HepG2 (cell line): ENCODE results near the gene SKI. TPM values are rescaled to one million over a fixed set of nuclear protein-coding genes. Genes with fewer than 3 reads are reported as not detected.

ENCODE experiments used
- ATAC-seq: fragments of 200-7000 bp; cut with Tn5 transposase; 3 replicates; pipeline ENCODE4 v1.9.1; 2020; ENCODE audit warnings: mild to moderate bottlenecking, moderate library complexity
- BruUV-seq: library from RNA; stranded (reverse); fragments of 400-500 nt; replicated peaks from 2 replicates; lab custom pipeline; 2021; lab: Mats Ljungman, UMichigan
- CTCF ChIA-PET: fragments of 300-600 bp; formaldehyde crosslinking; extraction: SDS; loops from one replicate; lab custom pipeline; 2021; ENCODE audit warnings: low total read pairs, inconsistent platforms, low intra/inter-chr PET ratio; lab: Yijun Ruan, JAX
- POLR2A ChIA-PET: fragments of 350-600 bp; sonication (Branson Sonifier 250); formaldehyde crosslinking; loops from one replicate; lab custom pipeline; 2020; ENCODE audit warnings: antibody characterized with exemption, inconsistent platforms; lab: Yijun Ruan, JAX
- DNase-seq: peaks from one replicate; pipeline ENCODE4 v3.0.0-alpha.2; 2015; ENCODE audit warnings: low spot score
- FAIRE-seq: peaks from 3 replicates; lab custom pipeline; 2011; peaks lifted over from hg19 to GRCh38; lab: Jason Lieb, UNC
- H2AFZ ChIP-seq: one replicate; pipeline ENCODE4 v1.6.1; 2011; ENCODE audit warnings: low read length, inconsistent platforms
- H3K27ac ChIP-seq: fragments of 300-600 bp; 3 replicates; pipeline ENCODE4 v1.8.0; 2011; ENCODE audit warnings: mixed run types, mild to moderate bottlenecking, mixed read lengths, low read length, inconsistent platforms; ENCODE audit not compliant: insufficient read depth; ENCODE audit errors: extremely low read length
- H3K27me3 ChIP-seq, 2 experiments: fragments of 200-600 bp in 1 of 2; 2 replicates in 1 of 2; 3 replicates in 1 of 2; pipeline versions ENCODE4 v1.6.0 to v1.8.0; 2011; ENCODE audit warnings: low read length in 2 of 2, mild to moderate bottlenecking in 2 of 2, moderate library complexity in 2 of 2, inconsistent platforms in 1 of 2; ENCODE audit not compliant: insufficient read depth in 2 of 2, control insufficient read depth in 1 of 2
- H3K36me3 ChIP-seq, 2 experiments: fragments of 200-600 bp in 1 of 2; replicated peaks in 1 of 2; 2 replicates in 1 of 2; 3 replicates in 1 of 2; pipeline versions ENCODE4 v1.5.1 to v1.8.0; 2011; ENCODE audit warnings: low read length in 2 of 2, inconsistent platforms in 1 of 2; ENCODE audit not compliant: insufficient read depth in 2 of 2, control insufficient read depth in 1 of 2
- H3K4me1 ChIP-seq: 2 replicates; pipeline ENCODE4 v1.5.1; 2012; ENCODE audit warnings: low read length, inconsistent platforms; ENCODE audit not compliant: insufficient read depth
- H3K4me2 ChIP-seq: 2 replicates; pipeline ENCODE4 v1.6.0; 2011; ENCODE audit warnings: low read depth, low read length, inconsistent platforms
- H3K4me3 ChIP-seq, 3 experiments: fragments of 200-600 bp in 1 of 3; sonication (generic), shearing (Covaris generic) in 1 of 3; replicated peaks in 1 of 3; 2 replicates each; pipeline ENCODE4 v1.5.1; 2011 to 2016; ENCODE audit warnings: low read length in 3 of 3, inconsistent platforms in 2 of 3, low read depth in 2 of 3, mild to moderate bottlenecking in 2 of 3, control low read depth in 1 of 3, mixed read lengths in 1 of 3; ENCODE audit not compliant: insufficient read depth in 1 of 3
- H3K79me2 ChIP-seq: one replicate; pipeline ENCODE4 v1.6.1; 2011; ENCODE audit warnings: low read length, inconsistent platforms; ENCODE audit not compliant: insufficient read depth
- H3K9ac ChIP-seq: 2 replicates; pipeline ENCODE4 v1.6.0; 2011; ENCODE audit warnings: mild to moderate bottlenecking, low read depth, low read length, inconsistent platforms; ENCODE audit not compliant: insufficient read depth
- H3K9me3 ChIP-seq: 2 replicates; pipeline ENCODE4 v1.5.1; 2012; ENCODE audit warnings: mild to moderate bottlenecking, low read length
- H4K20me1 ChIP-seq: 2 replicates; pipeline ENCODE4 v1.6.0; 2011; ENCODE audit warnings: inconsistent platforms, mild to moderate bottlenecking, low read length, moderate library complexity; ENCODE audit not compliant: insufficient read depth
- AGO2 ChIP-seq: fragments of 200-400 bp; formaldehyde crosslinking; optimal IDR thresholded peaks from 2 replicates; pipeline ENCODE3; 2017; ENCODE audit warnings: mild to moderate bottlenecking, low read depth, low read length, moderate library complexity
- AHR ChIP-seq: IDR thresholded peaks from 2 replicates; pipeline ENCODE4 v1.6.1; 2018; ENCODE audit warnings: missing genetic modification reagents, missing compliant biosample characterization
- HES4 ChIP-seq: sonication (generic); formaldehyde crosslinking; IDR thresholded peaks from 2 replicates; pipeline ENCODE4 v1.9.0; 2021; ENCODE audit warnings: mild to moderate bottlenecking, missing genetic modification reagents, borderline replicate concordance
- HNRNPL ChIP-seq: fragments of 200-400 bp; formaldehyde crosslinking; IDR thresholded peaks from 2 replicates; pipeline ENCODE4 v1.6.1; 2017; ENCODE audit warnings: mild to moderate bottlenecking, low read depth, low read length
- KDM2A ChIP-seq: sonication (generic); formaldehyde crosslinking; IDR thresholded peaks from 2 replicates; pipeline ENCODE4 v1.4.0; 2020; ENCODE audit warnings: low read depth, missing genetic modification reagents, borderline replicate concordance
- MLLT10 ChIP-seq: sonication (generic); formaldehyde crosslinking; IDR thresholded peaks from 2 replicates; pipeline ENCODE4 v1.4.0; 2020; ENCODE audit warnings: missing genetic modification reagents
- MTA3 ChIP-seq: sonication (generic); formaldehyde crosslinking; IDR thresholded peaks from 2 replicates; pipeline ENCODE4 v1.4.0; 2020; ENCODE audit warnings: missing genetic modification reagents
- PAXIP1 ChIP-seq: sonication (generic); formaldehyde crosslinking; conservative IDR thresholded peaks from 2 replicates; pipeline ENCODE4 v1.4.0; 2020; ENCODE audit warnings: mild to moderate bottlenecking, missing genetic modification reagents, moderate library complexity
- RBM22 ChIP-seq: fragments of 200-400 bp; formaldehyde crosslinking; optimal IDR thresholded peaks from 2 replicates; pipeline ENCODE3; 2017; ENCODE audit warnings: mild to moderate bottlenecking, low read length, moderate library complexity
- ZNF768 ChIP-seq: sonication (generic); formaldehyde crosslinking; IDR thresholded peaks from 2 replicates; pipeline ENCODE4 v1.4.0; 2020; ENCODE audit warnings: missing genetic modification reagents
- ZNF772 ChIP-seq: sonication (generic); formaldehyde crosslinking; IDR thresholded peaks from 2 replicates; pipeline ENCODE4 v1.5.0; 2020; ENCODE audit warnings: mild to moderate bottlenecking, missing genetic modification reagents
- WGBS: methylation state at CpG from one replicate; pipeline ENCODE4 v1.1.6; 2017; ENCODE audit warnings: low lambda C conversion rate; 5-methylcytosine and 5-hydroxymethylcytosine counted together
- in situ Hi-C: cut with HindIII; loops from 2 replicates; pipeline ENCODE4 v1.10.0; 2017; ENCODE audit warnings: low pct_unique_long_range_greater_than_20kb; ENCODE audit not compliant: extremely low pct_ligation_motif_present
- intact Hi-C: fragments of 100-400 bp; cut with micrococcal nuclease; formaldehyde crosslinking; loops from one replicate; pipeline ENCODE4 v1.10.0; 2022; ENCODE audit not compliant: unreplicated experiment
- polyA plus RNA-seq, 8 experiments: library from polyadenylated mRNA; depleted of rRNA in 3 of 8; stranded (reverse) in 7 of 8; unstranded in 1 of 8; fragments of >200 nt; fragmentation: Illumina TruSeq in 4 of 8; extraction: Trizol in 4 of 8; gene quantifications; 2 replicates each; pipeline versions ENCODE4 v1.2.1 to v1.2.3, GENCODE V29; 2011 to 2016; ENCODE audit warnings: low read depth in 4 of 8, missing spikeins in 1 of 8, mixed read lengths in 1 of 8; ENCODE audit not compliant: insufficient read depth in 1 of 8
- total RNA-seq, 5 experiments: library from RNA; depleted of rRNA; stranded (reverse); fragments of >200 nt; fragmentation: Illumina TruSeq; extraction: Trizol; gene quantifications; 2 replicates each; pipeline ENCODE4 v1.2.3, GENCODE V29; 2016; ENCODE audit warnings: low read depth in 1 of 5

Gene SKI
- total and polyA plus RNA-seq, 2 of the 13 experiments (the other 11 are each of a cell fraction or from before 2014, with no cell fraction given) = 4.7 to 6.9 TPM

DNA sequence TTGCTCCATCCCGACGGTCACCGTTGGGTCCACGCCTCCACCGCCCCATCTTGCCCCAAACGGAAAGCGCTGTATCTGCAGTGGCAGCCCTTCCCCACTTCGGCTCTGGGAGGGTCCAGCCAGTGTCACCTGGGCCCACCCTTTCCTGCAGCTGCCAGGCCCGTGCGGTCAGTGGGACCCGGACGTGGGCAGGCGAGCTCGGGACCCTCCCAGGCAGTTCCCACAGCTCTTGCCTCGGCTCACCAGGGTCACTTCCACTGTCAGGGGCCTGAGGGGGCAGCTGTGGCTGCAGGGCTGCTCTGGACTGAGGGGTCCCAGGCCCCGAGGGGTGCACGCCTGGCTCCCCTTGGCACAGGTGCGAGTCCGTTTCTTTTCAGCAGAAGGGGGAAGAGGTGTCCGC, 80.7 kb downstream of the SKI start:
- H3K9me3 ChIP-seq = no peaks in the 10 kb centered on the region
- no peaks in the 10 kb centered on the region for H3K79me2 ChIP-seq
- no peak overlapping the region for H3K9ac ChIP-seq
- no peaks in the 10 kb centered on the region for H4K20me1 ChIP-seq
- no peak overlapping the region for H2AFZ ChIP-seq
- peaks cover 10 to 43% of the 10 kb centered on the region in 2 experiments; a peak in 4 of 5 replicates for H3K36me3 ChIP-seq
- in situ Hi-C loops = no loop called here
- H3K27me3 ChIP-seq = no peaks in the 10 kb centered on the region
- H3K4me2 ChIP-seq = no peak overlapping the region
- FAIRE-seq = no peak
- 97% methylated on average over 11 of the region's 20 CpGs for WGBS
- TF ChIP-seq AGO2 = peak; percentile 74
- peak; percentile 26 for TF ChIP-seq RBM22
- no peak for TF ChIP-seq MLLT10
- no peak for TF ChIP-seq AHR
- TF ChIP-seq MTA3 (CRISPR knock-in tag) = no peak
- H3K4me1 ChIP-seq = peaks cover 49% of the 10 kb centered on the region
- POLR2A ChIA-PET = interaction anchor here (0.7 kb wide), 1 partner anchor 77 kb away, joined by 3 read pairs; no protein-coding TSS in a partner anchor
- intact Hi-C loops = no loop called here
- CTCF ChIA-PET = no interaction called here
- H3K27ac ChIP-seq = no peak overlapping the region
- H3K4me3 ChIP-seq = no peak overlapping the region
- ATAC-seq = no peak
- BruUV-seq = no TSS peak
- no peak for DNase-seq

- POLR2A ChIA-PET = interaction anchor here (1.1 to 2.4 kb wide), 4 partner anchors 60 to 83 kb away, joined by 3 to 8 read pairs (median 4); partner anchors contain the start of gene SKI
- DNase-seq = no peak
- H3K9me3 ChIP-seq = no peaks in the 10 kb centered on the region
- TF ChIP-seq KDM2A (0 out of 2 replicates have a peak, but pooled peaks have one; percentile 7), PAXIP1 (CRISPR knock-in tag) (no peak), HES4 (CRISPR knock-in tag) (0 out of 2 replicates have a peak, but pooled peaks have one; percentile 34), HNRNPL (0 out of 2 replicates have a peak, but pooled peaks have one; percentile 62), ZNF768 (CRISPR knock-in tag) (0 out of 2 replicates have a peak, but pooled peaks have one; percentile 3), ZNF772 (CRISPR knock-in tag) (0 out of 2 replicates have a peak, but pooled peaks have one; percentile 31)
These were observed 82.4 kb downstream of the SKI start for GRCh38 chr1:2310332-2311183.

More at GRCh38 chr1:2310332-2311183, 82.4 kb downstream of the SKI start:
- Histone ChIP-seq H3K79me2 (no peaks in the 10 kb centered on the region), H4K20me1 (no peaks in the 10 kb centered on the region), H3K36me3 (peaks cover 2 to 28% of the 10 kb centered on the region in 2 experiments; a peak in 4 of 5 replicates), H3K27ac (no peak overlapping the region), H3K9ac (no peak overlapping the region), H3K4me1 (peaks cover 58% of the 10 kb centered on the region), H3K4me2 (no peak overlapping the region), H3K4me3 (peak overlapping the region in 1 of 3 experiments; percentile 75; a peak in 1 of 6 replicates), H2AFZ (no peak overlapping the region), H3K27me3 (no peaks in the 10 kb centered on the region)
- FAIRE-seq = no peak
- BruUV-seq = no TSS peak
- ATAC-seq = no peak
- CTCF ChIA-PET = no interaction called here
- 63% methylated on average over 6 of the region's 28 CpGs for WGBS
- in situ Hi-C loops = loop anchor here (5.0 kb wide), 1 partner anchor 118 kb away; the partner anchor contains the start of gene FAAP20
- intact Hi-C loops = loop anchor here (5.0 kb wide), 1 partner anchor 72 kb away; no protein-coding TSS in a partner anchor
